ENCODE measurements around the gene SUPT3H. TPM values are rescaled to one million over a fixed set of nuclear protein-coding genes. Genes with fewer than 3 reads are reported as not detected.

SUPT3H gene
- total RNA-seq, 6 experiments from 2014 or later = 0.95 to 2.8 (median 2.0) TPM

DNA sequence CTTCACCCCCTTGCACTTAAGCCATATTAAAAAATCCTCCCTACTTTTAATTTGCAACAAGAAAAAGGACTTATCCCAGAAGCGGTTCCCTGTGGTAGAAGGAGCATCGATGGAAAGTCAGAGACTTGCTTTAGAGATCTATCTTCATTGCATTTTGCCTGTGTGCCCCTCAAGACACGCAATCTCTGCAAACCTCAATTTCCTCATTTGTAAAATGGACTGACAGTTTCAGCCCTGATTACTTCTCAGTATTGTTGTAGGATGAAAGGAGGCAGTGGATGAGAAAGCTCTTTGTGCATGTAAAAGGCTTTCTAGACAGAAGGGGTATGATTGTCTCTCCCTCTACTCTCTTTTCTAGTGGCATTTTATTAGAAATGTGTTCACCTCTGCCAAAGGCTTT, 580.0 kb downstream of the SUPT3H start:
- Histone ChIP-seq H3K4me3 (no peak overlapping the region), H3K9me3 (no peaks in the 10 kb centered on the region), H3K27me3 (no peaks in the 10 kb centered on the region), H3K4me1 (no peaks in the 10 kb centered on the region), H3K27ac (no peak overlapping the region), H3K36me3 (no peaks in the 10 kb centered on the region)
- intact Hi-C loops (cut with DNase I) = no loop called here
- DNase-seq (no peak), ATAC-seq (peak in 1 of 4 donors; percentile 25)
- TF ChIP-seq, protein P1, sequence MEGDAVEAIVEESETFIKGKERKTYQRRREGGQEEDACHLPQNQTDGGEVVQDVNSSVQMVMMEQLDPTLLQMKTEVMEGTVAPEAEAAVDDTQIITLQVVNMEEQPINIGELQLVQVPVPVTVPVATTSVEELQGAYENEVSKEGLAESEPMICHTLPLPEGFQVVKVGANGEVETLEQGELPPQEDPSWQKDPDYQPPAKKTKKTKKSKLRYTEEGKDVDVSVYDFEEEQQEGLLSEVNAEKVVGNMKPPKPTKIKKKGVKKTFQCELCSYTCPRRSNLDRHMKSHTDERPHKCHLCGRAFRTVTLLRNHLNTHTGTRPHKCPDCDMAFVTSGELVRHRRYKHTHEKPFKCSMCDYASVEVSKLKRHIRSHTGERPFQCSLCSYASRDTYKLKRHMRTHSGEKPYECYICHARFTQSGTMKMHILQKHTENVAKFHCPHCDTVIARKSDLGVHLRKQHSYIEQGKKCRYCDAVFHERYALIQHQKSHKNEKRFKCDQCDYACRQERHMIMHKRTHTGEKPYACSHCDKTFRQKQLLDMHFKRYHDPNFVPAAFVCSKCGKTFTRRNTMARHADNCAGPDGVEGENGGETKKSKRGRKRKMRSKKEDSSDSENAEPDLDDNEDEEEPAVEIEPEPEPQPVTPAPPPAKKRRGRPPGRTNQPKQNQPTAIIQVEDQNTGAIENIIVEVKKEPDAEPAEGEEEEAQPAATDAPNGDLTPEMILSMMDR (IDR thresholded peaks at IDR 0.05) = no peak
- no peak for TF ChIP-seq POLR2A (IDR thresholded peaks at IDR 0.05)
- 67% methylated on average over 2 of the region's 3 CpGs for WGBS (ENCODE audit: insufficient coverage, low coverage, low lambda C conversion rate, missing lambda C conversion rate)

DNA sequence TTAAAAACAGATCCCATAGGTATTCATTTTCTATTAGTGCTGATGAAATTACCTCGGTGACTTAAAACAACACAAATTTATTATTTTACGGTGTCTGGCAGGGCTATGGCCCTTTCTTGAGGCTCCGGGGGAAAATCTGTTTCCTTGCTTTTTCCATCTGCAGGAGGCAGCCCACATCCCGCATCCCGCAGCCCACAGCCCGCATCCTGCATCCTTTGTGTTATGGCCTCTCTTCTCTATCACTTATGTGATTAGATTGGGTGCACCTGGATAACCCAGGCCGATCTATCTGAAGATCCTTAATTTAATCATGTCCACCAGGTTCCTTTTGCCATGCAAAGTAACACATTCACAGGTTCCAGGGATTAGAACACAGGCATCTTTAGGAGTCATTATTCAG, 582.4 kb downstream of the SUPT3H start:
- WGBS (ENCODE audit: insufficient coverage, low coverage, low lambda C conversion rate, missing lambda C conversion rate) = 86% methylated on average over 7 of the region's 7 CpGs
- Histone ChIP-seq H3K4me3 (no peak overlapping the region), H3K27ac (no peak overlapping the region), H3K9me3 (no peaks in the 10 kb centered on the region), H3K27me3 (no peaks in the 10 kb centered on the region), H3K36me3 (no peaks in the 10 kb centered on the region), H3K4me1 (no peaks in the 10 kb centered on the region)
- ATAC-seq (no peak), DNase-seq (no peak)
- intact Hi-C loops (cut with DNase I) = no loop called here
- TF ChIP-seq, protein P1 (IDR thresholded peaks at IDR 0.05) = no peak
- TF ChIP-seq POLR2A (IDR thresholded peaks at IDR 0.05) = no peak

DNA sequence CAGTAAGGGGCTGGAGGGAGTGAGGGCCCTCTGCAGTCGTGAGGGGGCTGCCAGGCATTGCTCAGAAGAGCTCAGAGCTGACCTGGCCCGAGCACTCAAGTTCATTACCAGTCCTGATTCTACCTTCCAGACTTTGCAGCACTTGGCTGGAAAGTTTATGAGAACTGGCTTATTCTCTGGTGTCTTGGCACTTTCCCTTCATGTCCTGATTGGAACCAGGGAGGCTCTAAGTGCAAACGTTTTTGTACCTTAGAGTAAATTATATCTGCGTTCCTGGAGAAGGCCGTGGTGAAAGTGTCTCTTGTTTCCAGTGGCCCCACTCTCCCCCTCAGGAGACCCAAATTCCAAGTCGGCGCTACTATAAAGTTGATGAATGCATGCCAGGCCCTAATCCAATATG, 587.9 kb downstream of the SUPT3H start:
- TF ChIP-seq POLR2A (IDR thresholded peaks at IDR 0.05) = no peak
- TF ChIP-seq, protein P1 (IDR thresholded peaks at IDR 0.05) = no peak
- Histone ChIP-seq H3K4me1 (no peaks in the 10 kb centered on the region), H3K9me3 (no peaks in the 10 kb centered on the region), H3K27ac (no peak overlapping the region), H3K4me3 (no peak overlapping the region), H3K27me3 (no peaks in the 10 kb centered on the region), H3K36me3 (no peaks in the 10 kb centered on the region)
- intact Hi-C loops (cut with DNase I) = no loop called here
- no peak for ATAC-seq
- 73% methylated on average over 5 of the region's 7 CpGs for WGBS (ENCODE audit: insufficient coverage, low coverage, low lambda C conversion rate, missing lambda C conversion rate)
- DNase-seq = no peak

DNA sequence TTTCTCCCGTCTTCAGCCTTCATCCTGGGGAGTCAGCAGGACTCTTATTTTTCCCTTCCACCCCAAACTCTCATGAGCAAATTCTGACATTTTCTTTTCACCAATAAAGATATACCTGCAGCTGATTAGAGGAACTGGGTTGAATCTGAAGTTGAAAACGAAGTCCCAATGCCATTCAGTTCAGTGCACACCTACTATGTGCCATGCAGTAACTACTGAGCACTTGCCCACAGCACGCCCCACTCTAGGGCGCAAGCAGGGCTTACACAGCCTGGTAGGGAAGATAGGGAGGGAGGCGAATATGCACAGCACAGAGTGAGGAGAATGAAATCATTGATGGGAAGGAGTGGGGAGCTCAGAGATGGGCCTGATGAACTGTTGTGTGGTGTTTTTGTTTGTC, 588.7 kb downstream of the SUPT3H start:
- WGBS (ENCODE audit: insufficient coverage, low coverage, low lambda C conversion rate, missing lambda C conversion rate) = 70% methylated on average over 5 of the region's 5 CpGs
- intact Hi-C loops (cut with DNase I) = no loop called here
- H3K36me3 ChIP-seq = no peaks in the 10 kb centered on the region
- TF ChIP-seq, protein P1 (IDR thresholded peaks at IDR 0.05) = no peak
- no peak for TF ChIP-seq POLR2A (IDR thresholded peaks at IDR 0.05)
- H3K27me3 ChIP-seq = no peaks in the 10 kb centered on the region
- no peaks in the 10 kb centered on the region for H3K9me3 ChIP-seq
- no peak overlapping the region for H3K27ac ChIP-seq
- H3K4me3 ChIP-seq = no peak overlapping the region
- no peaks in the 10 kb centered on the region for H3K4me1 ChIP-seq
- no peak for DNase-seq
- no peak for ATAC-seq

DNA sequence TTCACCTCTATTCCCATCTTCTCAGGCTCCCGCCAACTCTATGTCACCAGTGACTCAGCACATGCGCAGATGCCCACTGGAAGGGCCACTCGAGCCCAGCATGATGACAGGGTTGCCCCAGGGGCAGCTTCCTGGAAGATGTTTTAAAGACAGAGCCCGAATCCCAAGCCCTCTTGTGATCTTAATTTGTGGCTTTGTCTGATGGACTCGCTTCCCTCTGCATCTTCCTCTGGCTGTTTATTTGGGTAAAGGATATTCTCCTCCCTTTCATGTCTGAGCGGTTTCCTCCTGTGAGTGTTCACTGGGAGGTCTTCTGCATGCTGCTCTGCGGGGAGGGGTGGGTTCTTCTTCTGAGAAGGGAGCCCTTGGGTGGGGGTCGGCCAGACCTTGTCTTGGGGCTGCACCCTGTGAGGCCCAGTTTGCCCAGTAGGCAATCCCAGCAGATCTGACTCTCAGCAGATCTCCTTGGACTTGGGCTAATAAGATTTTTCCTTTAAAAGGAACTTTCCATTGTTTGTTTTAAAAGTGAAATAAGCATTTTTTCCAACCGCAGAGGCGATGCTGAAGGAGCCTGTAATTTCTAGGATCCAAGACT, 589.2 kb downstream of the SUPT3H start:
- no peak for TF ChIP-seq POLR2A (IDR thresholded peaks at IDR 0.05)
- no peak for ATAC-seq
- H3K4me3 ChIP-seq = no peak overlapping the region
- no peaks in the 10 kb centered on the region for H3K36me3 ChIP-seq
- intact Hi-C loops (cut with DNase I) = no loop called here
- no peak for DNase-seq
- H3K9me3 ChIP-seq = no peaks in the 10 kb centered on the region
- H3K4me1 ChIP-seq = no peaks in the 10 kb centered on the region
- H3K27me3 ChIP-seq = no peaks in the 10 kb centered on the region
- H3K27ac ChIP-seq = no peak overlapping the region
- 79% methylated on average over 5 of the region's 10 CpGs for WGBS (ENCODE audit: insufficient coverage, low coverage, low lambda C conversion rate, missing lambda C conversion rate)

Measured in right lobe of liver (tissue), 6 donors.